HUES64 (cell line): Measurements from ENCODE around the gene CCDC187.

Experiments
- H3K27ac ChIP-seq: 2 replicates; pipeline ENCODE4 v1.7.0; 2013; ENCODE audit warnings: low read depth, low read length, inconsistent platforms
- H3K27me3 ChIP-seq: 2 replicates; pipeline ENCODE4 v1.6.1; 2013; ENCODE audit warnings: mild to moderate bottlenecking, low read length; ENCODE audit not compliant: insufficient read depth
- H3K36me3 ChIP-seq: 2 replicates; pipeline ENCODE4 v1.6.1; 2013; ENCODE audit warnings: mild to moderate bottlenecking, low read length; ENCODE audit not compliant: insufficient read depth
- H3K4me1 ChIP-seq: 2 replicates; pipeline ENCODE4 v1.6.1; 2013; ENCODE audit warnings: mild to moderate bottlenecking, low read length, moderate library complexity; ENCODE audit not compliant: insufficient read depth
- H3K4me3 ChIP-seq: 2 replicates; pipeline ENCODE4 v1.5.1; 2013; ENCODE audit warnings: mild to moderate bottlenecking, low read length, moderate library complexity
- H3K9ac ChIP-seq: 2 replicates; pipeline ENCODE4 v1.6.1; 2013; ENCODE audit warnings: mild to moderate bottlenecking, low read depth, low read length
- H3K9me3 ChIP-seq: 2 replicates; pipeline ENCODE4 v1.6.1; 2013; ENCODE audit warnings: low read depth, low read length; ENCODE audit not compliant: insufficient read depth
- WGBS: fragments of 150-250, 120-280 bp; methylation state at CpG from one replicate; pipeline ENCODE4 v1.1.7; 2013; ENCODE audit warnings: missing lambda C conversion rate; 5-methylcytosine and 5-hydroxymethylcytosine counted together

CCDC187 gene

GRCh38 chr9:136259517-136259813 lies 44.4 kb downstream of the CCDC187 start:
- H3K9ac ChIP-seq, result no peak overlapping the region

DNA sequence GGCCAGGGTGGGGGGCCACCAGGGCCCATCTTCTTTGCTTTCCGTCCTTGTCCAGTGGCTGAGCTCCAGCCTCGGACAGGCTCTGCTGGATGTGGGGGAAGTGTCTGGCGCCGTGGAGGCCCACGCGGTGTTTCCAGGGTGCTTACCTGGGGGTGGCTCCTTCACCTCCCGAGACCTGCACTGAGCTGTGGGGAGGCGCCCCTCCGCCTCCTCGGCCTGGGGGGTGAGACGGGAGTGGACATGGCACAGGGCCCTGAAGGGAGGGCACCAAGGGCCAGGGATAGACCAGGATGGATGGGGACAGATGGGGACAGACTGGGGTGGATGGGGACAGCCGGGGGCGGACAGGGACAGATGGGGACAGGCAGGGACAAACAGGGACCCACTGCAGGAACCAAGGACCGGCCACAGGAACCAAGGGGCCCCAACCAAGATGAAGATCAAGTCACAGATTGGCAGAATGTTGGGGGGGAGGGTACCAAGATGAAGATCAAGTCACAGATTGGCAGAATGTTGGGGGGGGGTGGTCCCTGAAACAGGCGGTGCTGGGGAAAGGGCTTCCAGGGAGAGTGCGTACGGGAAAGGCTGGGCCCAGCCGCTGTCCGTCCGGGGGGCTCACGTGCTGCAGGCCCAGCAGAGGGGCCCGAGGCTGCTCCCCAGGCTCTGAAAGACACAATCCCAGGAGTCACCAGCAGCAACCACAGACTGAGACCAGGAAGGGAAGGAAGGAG lies 44.9 kb downstream of the CCDC187 start:
- H3K27me3 ChIP-seq, result no peaks in the 10 kb centered on the region
- no peak overlapping the region for H3K4me3 ChIP-seq
- WGBS, result 89% methylated on average over 22 of the region's 22 CpGs
- no peaks in the 10 kb centered on the region for H3K9me3 ChIP-seq
- H3K4me1 ChIP-seq, result no peaks in the 10 kb centered on the region
- H3K27ac ChIP-seq, result no peak overlapping the region
- H3K36me3 ChIP-seq, result no peaks in the 10 kb centered on the region
- H3K9ac ChIP-seq, result no peak overlapping the region

More at GRCh38 chr9:136259517-136259813, 44.4 kb downstream of the CCDC187 start:
- Histone ChIP-seq H3K27me3 (no peaks in the 10 kb centered on the region), H3K4me1 (no peaks in the 10 kb centered on the region), H3K27ac (no peak overlapping the region), H3K4me3 (no peak overlapping the region), H3K9me3 (no peaks in the 10 kb centered on the region), H3K36me3 (no peaks in the 10 kb centered on the region)
- 69% methylated on average over 4 of the region's 4 CpGs for WGBS

DNA sequence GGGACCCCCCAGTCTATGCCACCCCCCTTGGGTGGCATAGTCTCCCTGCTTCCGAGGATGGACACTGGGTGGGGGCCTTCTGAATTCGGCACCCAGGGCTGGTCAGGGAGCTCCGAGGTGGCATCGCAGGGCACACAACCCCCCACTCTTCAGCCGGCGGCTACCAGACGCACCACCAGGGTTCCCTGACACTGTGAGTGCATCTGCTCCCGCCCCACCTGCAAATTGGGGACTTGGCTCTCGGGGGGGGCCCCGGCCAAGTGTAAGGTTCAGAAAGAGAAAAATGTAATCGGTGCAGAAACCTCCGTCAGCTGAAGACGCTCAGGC lies 45.6 kb downstream of the CCDC187 start:
- Histone ChIP-seq H3K36me3 (no peaks in the 10 kb centered on the region), H3K27ac (no peak overlapping the region), H3K9ac (no peak overlapping the region), H3K4me1 (no peaks in the 10 kb centered on the region), H3K4me3 (no peak overlapping the region), H3K9me3 (no peaks in the 10 kb centered on the region), H3K27me3 (no peaks in the 10 kb centered on the region)
- WGBS, result 91% methylated on average over 13 of the region's 13 CpGs

DNA sequence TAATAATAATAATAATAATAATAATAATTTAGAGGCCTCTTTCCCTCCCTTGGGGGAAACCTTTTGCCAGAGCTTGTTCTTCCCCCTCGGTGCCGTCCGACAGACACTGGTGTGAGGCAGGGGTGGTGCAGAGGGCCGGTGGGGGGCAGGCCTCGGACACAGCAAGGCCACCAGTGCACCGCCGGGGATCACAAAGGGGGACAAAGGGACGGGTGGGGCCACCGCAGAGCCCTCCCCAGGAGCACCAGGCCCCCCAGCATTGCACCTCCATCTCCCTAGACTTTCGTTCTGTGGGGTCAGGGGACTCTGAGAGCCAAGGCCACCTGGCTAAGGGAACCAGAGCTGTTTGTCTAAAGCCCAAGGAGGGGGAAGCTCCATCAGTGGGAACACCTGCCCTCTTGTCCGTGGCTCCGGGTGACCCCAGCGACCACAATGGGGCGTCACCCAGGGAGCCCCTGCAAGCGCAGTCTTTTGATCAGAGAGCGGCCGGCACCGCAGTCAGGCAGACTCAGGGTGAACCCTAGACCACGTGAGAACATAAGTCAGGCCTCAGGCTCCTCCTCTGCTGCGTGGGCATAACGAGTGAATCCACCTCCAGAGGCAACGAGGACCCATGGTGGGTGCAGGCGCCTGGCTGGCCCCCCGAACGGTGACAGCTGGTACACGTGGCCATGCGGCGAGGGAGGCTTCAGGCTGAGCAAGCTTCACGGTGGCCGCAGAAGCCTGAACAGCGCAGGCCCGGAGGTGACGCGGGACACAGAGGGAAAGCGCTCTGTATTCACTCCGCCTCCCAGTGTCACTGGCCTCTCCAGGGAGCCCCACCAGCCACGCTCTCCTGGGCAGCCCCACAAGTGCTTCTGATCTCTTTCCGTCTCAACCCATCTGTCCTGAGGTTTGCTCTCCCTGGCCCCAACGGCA lies 46.3 kb downstream of the CCDC187 start:
- H3K27me3 ChIP-seq, result no peaks in the 10 kb centered on the region
- 93% methylated on average over 39 of the region's 39 CpGs for WGBS
- no peak overlapping the region for H3K9ac ChIP-seq
- no peaks in the 10 kb centered on the region for H3K4me1 ChIP-seq
- H3K27ac ChIP-seq, result no peak overlapping the region
- no peaks in the 10 kb centered on the region for H3K9me3 ChIP-seq
- H3K4me3 ChIP-seq, result no peak overlapping the region
- H3K36me3 ChIP-seq, result no peaks in the 10 kb centered on the region

- Histone ChIP-seq H3K27ac (no peak overlapping the region), H3K4me3 (no peak overlapping the region), H3K27me3 (no peaks in the 10 kb centered on the region), H3K9ac (no peak overlapping the region), H3K4me1 (no peaks in the 10 kb centered on the region), H3K36me3 (no peaks in the 10 kb centered on the region), H3K9me3 (no peaks in the 10 kb centered on the region)
- 88% methylated on average over 28 of the region's 28 CpGs for WGBS
Measured at GRCh38 chr9:136255896-136256890, 47.7 kb downstream of the CCDC187 start.

DNA sequence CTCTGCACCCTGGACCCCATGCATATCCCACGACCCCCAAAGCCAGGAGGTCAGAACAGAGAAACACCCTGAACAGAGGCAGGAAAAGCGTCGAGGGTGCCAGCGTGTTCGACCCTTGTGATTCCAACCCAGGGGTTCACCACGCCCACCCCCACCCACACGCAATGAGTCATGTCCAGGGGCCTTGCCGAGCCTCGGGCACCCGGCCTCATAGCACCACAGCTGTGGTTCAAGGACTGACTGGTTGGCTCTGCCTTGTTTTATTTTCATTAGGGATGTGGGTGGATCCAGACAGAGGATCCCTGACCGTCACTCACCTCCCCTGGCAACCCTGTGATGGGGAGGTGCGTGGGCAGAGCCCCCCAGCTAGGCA lies 48.7 kb downstream of the CCDC187 start:
- Histone ChIP-seq H3K27ac (no peak overlapping the region), H3K4me1 (no peaks in the 10 kb centered on the region), H3K9me3 (no peaks in the 10 kb centered on the region), H3K36me3 (no peaks in the 10 kb centered on the region), H3K27me3 (no peaks in the 10 kb centered on the region), H3K9ac (no peak overlapping the region), H3K4me3 (no peak overlapping the region)
- WGBS, result 85% methylated on average over 12 of the region's 12 CpGs

GRCh38 chr9:136254381-136255165 lies 49.3 kb downstream of the CCDC187 start:
- H3K27ac ChIP-seq, result no peak overlapping the region

DNA sequence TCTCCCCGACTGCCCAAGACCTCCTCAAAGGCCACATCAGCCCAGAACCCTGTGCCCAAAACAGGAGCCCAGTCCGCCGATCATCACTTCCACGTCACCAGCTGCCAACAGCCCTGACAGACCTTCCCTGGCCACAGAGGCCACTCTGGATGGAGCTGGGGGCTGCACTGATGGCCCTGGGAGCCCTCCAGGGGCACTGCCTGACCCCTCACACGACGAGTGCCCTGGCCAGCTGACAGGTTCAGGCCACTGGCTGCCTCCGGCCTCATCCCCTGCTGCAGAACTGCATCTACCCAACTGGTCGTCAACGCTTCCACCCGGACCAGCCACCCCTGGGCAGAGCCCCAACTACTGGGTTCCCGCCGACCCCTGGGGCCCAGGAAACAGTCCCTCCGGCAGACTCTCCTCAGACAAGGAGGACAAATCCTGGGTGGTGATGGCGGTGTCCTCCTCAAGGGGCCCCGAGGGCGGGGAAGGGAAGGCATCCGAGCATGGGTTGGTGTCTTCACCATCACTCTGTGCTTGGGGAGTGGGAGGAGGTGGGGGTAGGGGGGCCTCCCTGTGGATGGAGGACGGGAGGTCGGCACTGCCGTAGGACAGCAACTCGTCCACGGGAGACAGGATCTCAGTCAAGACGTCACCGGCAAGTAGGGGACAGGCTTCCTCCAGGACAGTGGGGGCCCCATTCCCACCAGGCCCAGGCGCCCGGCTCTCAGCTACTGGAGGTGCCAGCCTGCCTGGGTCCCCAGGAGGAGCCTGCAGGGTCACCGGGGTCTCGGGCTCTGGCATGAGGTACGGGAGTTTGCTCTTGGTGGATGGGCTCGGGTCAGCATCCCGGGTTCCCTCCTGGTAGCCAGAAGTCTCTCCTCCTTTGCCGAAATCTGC lies 50.4 kb downstream of the CCDC187 start:
- WGBS, result 93% methylated on average over 32 of the region's 32 CpGs
- Histone ChIP-seq H3K9me3 (no peaks in the 10 kb centered on the region), H3K27ac (no peak overlapping the region), H3K36me3 (no peaks in the 10 kb centered on the region), H3K4me1 (no peaks in the 10 kb centered on the region), H3K9ac (no peak overlapping the region), H3K27me3 (no peaks in the 10 kb centered on the region), H3K4me3 (no peak overlapping the region)

More at GRCh38 chr9:136254381-136255165, 49.3 kb downstream of the CCDC187 start:
- H3K9me3 ChIP-seq, result no peaks in the 10 kb centered on the region
- no peaks in the 10 kb centered on the region for H3K4me1 ChIP-seq
- no peak overlapping the region for H3K4me3 ChIP-seq
- 82% methylated on average over 25 of the region's 25 CpGs for WGBS
- no peaks in the 10 kb centered on the region for H3K27me3 ChIP-seq
- no peak overlapping the region for H3K9ac ChIP-seq
- no peaks in the 10 kb centered on the region for H3K36me3 ChIP-seq

GRCh38 chr9:136252846-136253245 lies 51.0 kb downstream of the CCDC187 start:
- WGBS, result 92% methylated on average over 10 of the region's 10 CpGs
- no peak overlapping the region for H3K9ac ChIP-seq
- no peak overlapping the region for H3K4me3 ChIP-seq
- H3K36me3 ChIP-seq, result no peaks in the 10 kb centered on the region
- no peaks in the 10 kb centered on the region for H3K9me3 ChIP-seq
- H3K27ac ChIP-seq, result no peak overlapping the region
- H3K4me1 ChIP-seq, result no peaks in the 10 kb centered on the region
- H3K27me3 ChIP-seq, result no peaks in the 10 kb centered on the region

DNA sequence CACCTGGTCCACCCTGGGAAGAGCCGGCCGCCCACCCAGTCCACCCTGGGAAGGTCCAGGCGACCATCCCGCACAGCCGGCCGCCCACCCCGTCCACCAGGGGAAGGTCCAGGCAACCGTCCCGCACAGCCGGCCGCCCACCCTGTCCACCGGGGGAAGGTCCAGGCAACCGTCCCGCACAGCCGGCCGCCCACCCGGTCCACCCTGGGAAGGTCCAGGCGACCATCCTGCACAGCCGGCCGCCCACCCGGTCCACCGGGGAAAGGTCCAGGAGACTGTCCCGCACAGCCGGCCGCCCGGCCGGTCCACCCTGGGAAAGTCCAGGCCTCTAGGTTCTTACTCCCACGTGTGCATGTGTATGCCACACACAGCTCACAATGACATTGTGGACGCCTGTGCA lies 51.6 kb downstream of the CCDC187 start:
- Histone ChIP-seq H3K36me3 (no peaks in the 10 kb centered on the region), H3K9me3 (no peaks in the 10 kb centered on the region), H3K27ac (no peak overlapping the region), H3K4me1 (no peaks in the 10 kb centered on the region), H3K4me3 (no peak overlapping the region), H3K27me3 (no peaks in the 10 kb centered on the region), H3K9ac (no peak overlapping the region)
- 94% methylated on average over 29 of the region's 29 CpGs for WGBS
